Measurements from ENCODE around the gene FPR1.

FPR1 gene

DNA sequence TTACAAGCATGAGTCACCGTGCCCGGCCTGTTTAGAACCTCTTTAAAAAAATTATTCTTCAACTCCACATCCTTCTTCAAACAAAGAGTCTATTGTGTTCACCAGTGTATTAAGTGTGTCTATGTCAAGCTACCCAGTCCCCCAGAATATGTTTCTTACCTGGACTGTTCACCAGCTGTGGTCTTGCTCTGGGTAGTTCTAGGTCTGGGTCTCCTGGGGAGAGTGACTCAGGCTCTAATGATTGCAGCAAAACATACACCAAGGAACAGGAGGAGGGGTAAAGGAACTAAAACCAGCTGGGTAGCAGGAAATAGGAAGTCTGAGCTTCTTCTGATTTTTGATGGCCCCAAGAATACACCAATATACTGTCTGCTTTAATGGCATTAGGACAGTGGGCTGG is at the start of gene FPR1:
FPR1 (minus strand) TSS at position 224 of the 400 bp plus-strand sequence. CDS start 4,884 bp downstream, outside the sequence.
- no peak for DNase-seq

DNA sequence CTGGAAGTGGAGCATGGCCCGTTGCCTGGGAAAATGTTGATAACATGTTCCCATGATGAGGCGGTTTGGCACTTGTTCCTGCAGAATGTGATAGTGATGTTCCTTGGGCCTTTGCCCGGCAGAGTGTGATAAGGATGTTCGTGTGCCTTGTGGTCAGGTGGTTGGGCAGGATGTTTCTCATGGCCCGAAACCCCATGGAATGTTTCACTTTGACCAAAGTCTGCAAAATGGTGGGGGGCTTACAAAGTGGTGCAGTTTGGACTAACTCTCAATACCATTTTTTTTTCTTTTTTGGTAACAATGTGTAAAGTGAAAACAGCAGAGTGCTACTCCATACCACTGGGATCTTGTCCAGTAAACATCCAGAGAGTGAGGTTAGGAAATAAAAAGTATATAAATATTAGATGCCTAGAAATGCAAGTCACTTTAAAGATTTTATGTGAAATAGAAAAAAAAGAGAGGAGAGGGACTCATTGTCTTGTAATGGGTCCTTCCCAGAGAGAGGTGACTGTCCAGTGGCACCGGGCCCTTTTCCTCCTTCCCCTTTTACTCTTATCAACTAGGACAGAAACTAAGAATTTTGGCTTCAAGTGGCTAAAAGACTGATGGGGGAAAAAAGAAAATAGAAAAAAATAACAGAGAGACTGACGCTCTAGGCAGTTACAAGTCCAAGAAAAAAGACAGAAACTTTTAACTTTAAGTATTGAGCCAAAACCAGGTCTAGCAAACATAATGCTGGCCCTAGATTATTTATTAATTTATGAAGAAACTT is 49.0 kb upstream of the FPR1 start:
- DNase-seq: no peak

DNA sequence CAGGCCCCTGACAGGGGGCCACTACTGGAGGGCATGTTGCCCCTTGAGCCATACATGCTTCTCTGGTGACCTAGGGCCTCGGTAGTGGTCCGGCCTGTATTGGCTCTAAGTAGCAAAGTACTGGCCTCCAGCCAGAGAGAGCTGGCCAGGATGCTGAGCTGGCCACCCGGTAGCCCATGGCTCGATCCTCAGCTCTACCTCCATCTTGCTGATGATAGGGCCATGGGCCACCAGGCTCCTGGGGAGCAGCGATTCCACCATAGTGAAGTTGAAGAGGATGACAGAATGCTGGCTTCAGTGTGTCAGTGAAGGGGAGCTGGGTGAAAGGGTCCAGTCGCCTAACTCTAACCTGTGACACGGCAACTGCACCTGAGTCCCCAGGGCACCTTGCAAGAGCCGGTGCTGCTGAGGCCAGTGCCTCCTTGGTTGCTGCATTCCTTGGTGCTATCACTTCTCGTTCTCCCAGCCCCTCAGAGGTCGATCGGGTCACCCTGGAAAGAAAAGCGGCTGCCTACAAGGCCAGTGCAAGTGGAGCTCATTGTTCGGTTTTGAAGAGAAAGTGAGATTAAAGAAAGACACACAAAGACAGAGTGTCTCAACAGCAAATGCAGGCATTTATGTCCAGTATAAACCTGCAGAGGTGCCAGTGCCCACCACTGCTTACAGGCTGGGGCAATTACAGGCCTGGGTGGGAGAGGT is 48.2 kb upstream of the FPR1 start:
- DNase-seq: no peak

GRCh38 chr19:51799034-51799773 is 47.5 kb upstream of the FPR1 start:
- DNase-seq: no peak

DNA sequence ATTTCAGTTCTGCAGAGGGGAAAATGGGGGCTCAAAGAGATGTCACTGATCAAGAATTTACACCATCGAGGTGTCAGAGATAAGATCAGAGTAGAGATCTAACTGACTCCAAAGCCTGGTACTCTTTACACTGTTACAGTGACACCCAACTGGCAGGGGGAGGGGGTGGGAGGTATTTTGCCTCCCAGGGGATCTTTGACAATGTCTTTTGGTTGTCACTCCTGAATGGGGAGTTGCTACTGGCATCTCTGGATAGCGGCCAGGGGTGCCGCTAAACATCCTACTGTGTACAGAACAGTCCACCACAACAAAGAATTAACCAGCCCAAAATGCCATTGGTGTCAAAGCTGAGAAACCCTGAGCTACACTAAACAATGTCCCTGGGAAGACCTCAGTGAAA is 46.4 kb upstream of the FPR1 start:
- DNase-seq: no peak

DNA sequence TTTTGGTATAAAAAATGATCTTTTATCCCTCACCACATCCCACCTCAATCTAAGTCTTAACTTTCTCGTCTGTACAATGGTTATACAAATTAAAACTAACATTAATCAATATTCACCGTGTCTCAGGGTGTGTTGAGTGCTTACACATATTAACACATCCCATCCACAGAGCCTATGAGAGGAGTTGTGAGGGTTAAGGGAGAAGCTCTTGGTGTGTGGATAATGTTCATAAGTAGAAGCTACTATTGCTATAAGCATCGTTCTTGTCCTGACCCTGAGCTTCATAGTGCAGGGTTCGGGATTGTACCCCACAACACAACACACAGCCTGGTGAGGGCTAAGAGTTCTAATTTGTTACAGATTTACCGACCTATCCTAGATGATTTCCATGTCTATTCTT is 45.8 kb upstream of the FPR1 start:
- no peak for DNase-seq

- no peak for DNase-seq
Observed at GRCh38 chr19:51796195-51796679, 44.6 kb upstream of the FPR1 start.

- DNase-seq: no peak
Observed at GRCh38 chr19:51794885-51795490, 43.3 kb upstream of the FPR1 start, which contains the start of gene FPR3. Gene FPR3 (plus strand): TSS chr19:51795157. CDS start chr19:51823749, 28,592 bp downstream.

- DNase-seq: no peak
Observed at GRCh38 chr19:51793994-51794393, 42.3 kb upstream of the FPR1 start.

GRCh38 chr19:51792932-51793331 is 41.3 kb upstream of the FPR1 start:
- no peak for DNase-seq

GRCh38 chr19:51789061-51789795 is 37.5 kb upstream of the FPR1 start:
- DNase-seq: no peak

DNA sequence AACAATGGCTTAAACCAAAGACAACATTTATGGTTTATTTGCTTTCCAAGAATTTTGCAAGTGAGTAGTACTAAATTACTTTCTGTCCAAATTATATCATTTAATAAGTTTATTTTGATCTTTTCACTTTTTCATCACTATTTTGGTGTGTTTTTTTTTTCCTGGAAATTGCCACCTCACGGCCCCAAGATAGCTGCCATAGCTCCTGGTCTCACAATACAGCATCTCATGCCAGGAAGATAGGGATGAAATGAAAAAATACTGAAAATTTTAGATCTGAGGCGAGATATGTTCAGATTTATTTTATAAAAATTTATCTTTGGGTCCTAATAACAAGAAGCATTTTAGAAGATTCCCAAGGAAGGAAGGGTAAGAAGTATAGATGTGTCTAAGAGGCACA is 36.4 kb upstream of the FPR1 start:
- DNase-seq: no peak

DNA sequence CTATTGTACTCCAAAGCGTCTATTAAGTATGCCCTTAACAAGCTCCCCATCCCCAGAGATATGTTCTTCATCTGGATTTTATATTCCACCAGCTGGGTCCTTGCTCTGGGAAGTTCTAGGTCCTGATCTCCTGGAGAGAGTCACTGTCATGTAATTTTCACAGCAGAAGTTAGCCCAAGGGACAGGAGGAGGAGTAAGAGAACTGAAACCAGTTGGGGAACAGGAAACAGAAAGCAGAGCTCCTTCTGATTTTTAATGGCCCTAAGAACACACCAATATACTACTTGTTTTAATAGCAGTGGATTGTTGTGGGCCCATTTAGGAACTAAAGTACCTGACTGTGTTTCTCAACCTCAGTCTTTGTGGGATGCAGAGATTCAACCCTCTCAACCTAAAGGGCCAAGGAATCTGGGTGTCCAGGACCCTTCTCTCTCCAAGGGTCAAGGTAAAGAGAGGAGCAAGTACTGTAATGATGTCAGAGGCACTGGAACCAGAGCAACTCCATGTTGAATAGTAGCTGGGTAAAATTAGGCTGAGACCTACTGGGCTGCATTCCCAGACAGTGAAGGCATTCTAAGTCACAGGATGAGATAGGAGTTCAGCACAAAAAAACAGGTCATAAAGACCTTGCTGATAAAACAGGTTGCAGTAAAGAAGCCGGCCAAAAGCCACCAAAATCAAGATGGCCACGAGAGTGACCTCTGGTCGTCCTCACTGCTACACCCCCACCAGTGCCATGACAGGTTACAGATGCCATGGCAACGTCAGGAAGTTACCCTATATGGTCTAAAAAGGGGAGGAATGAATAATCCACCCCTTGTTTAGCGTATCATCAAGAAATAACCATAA is 35.2 kb upstream of the FPR1 start:
- DNase-seq: no peak

DNA sequence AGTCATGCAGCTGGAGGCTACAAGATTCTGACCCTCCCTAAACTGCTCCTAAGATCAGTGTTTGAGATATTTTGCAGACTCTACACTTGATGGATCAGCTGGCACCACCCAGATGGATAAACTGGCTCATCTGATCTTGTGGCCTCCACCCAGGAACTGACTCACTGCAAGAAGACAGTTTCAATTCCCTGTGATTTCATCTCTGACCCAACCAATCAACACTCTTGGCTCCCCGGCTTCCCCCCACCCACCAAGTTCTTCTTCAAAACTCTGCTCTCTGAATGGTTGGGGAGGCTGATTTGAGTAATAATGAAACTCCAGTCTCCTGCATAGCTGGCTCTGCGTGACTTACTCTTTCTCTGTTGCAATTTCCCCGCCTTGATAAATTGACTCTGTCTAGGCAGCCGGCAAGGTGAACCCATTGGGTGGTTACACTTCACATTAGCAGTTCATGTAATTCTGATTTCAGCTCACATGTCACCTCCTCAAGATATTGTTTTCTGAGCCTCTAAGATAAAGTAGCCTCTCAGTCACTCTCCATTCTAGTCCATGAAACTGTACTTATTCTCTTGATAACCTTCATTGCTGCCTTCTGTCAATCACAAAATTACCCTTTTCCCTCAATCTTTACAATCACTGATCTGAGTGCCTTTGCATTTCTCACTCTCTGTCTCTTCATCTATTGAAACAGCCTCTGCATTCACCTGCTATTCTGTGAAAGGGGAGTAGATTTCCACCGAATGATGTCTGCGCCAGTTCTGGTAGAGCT is 33.4 kb upstream of the FPR1 start:
- no peak for DNase-seq

GRCh38 chr19:51784109-51784785 is 32.6 kb upstream of the FPR1 start:
- no peak for DNase-seq

- DNase-seq: no peak
Observed at GRCh38 chr19:51783372-51783771, 31.7 kb upstream of the FPR1 start.

DNA sequence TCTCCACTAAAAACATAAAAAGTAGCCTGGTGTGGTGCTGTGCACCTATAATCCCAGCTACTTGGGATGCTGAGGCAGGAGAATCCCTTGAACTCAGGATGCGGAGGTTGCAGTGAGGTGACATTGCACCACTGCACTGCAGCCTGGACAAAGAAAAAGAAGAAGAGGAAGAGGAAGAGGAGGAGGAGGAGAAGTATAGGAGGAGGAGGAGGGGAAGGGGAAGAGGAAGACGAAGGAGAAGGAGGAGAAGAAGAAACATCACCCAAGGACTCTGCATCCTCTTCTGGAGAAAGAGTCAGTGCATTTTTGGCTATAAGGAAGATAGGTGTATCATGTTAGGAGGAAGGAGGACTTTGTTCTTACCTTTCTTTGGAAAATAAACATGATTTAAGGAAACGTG is 30.3 kb upstream of the FPR1 start:
- DNase-seq: no peak

DNA sequence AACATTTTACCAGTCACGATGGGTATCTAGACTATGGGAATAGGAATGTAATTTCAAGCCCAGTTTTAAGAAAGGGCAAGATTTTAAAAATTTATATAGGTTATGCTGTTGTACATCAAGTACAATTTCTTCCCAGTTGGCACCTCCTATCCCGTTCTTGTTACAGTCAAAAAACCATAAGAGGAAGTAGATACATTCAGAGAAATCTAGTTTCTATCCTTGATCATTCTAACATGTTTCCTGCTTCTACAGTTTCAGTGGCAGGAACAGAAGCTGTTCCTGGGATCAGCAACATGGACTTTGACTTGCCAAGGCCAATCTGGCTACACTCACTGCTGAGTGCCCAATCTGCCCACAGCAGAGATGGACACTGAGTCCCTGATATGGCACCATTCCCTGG is 28.6 kb upstream of the FPR1 start:
- DNase-seq: no peak

DNA sequence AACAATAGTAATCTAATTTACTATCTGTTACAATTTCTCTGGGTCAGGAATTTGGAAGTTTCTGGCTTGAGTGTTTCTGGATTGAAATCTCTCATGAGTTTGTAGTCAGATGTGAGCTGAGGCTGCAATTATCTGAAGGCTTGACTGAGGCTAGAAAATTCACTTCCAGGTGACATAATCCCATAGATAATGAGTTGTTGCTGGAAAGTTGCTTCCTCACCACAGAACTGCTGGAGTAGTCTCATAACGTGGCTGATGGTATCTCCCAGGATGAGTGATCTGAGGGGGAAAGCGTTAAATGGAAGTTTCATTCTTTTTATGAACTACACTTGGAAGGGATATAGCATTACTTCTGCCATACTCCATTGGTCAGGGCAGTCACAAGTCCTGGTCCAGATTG is 28.0 kb upstream of the FPR1 start:
- no peak for DNase-seq

- no peak for DNase-seq
Observed at GRCh38 chr19:51779181-51779580, 27.5 kb upstream of the FPR1 start.
